ENCODE data around the gene FNBP1. TPM values are rescaled to one million over a fixed set of nuclear protein-coding genes. Genes with fewer than 3 reads are reported as not detected.
A peak's percentile ranks its signal among the peaks of the same experiment; 100 is the strongest.

Gene FNBP1
- total and polyA plus RNA-seq, 2 donors (not counting 1 experiment from before 2014, with no cell fraction given), result 42.9 to 318 TPM

GRCh38 chr9:130039528-130040147 lies 3.4 kb downstream of the FNBP1 start:
- Histone ChIP-seq H3K27me3 (replicated peaks in 1 of 4; ENCODE audit: control extremely low read depth in 1 of 4, control insufficient read depth in 3 of 4, insufficient read depth in 4 of 4, low read length in 3 of 4) (no peaks in the 10 kb centered on the region), H3K4me2 (replicated peaks; ENCODE audit: low read depth, low read length, poor library complexity, severe bottlenecking) (peak overlapping the region; percentile 96), H3K4me3 (ENCODE audit: control extremely low read depth in 1 of 5, extremely low read depth in 1 of 5, insufficient read depth in 1 of 5, low read depth in 2 of 5, low read length in 4 of 5) (peak overlapping the region; percentile 35 to 97 (median 95)), H2AFZ (ENCODE audit: insufficient read depth, low read depth, low read length, poor library complexity, severe bottlenecking) (no peak overlapping the region), H3K9me3 (ENCODE audit: control extremely low read depth in 1 of 3, control insufficient read depth in 2 of 3, insufficient read depth in 1 of 3, low read length in 2 of 3) (no peaks in the 10 kb centered on the region), H3K79me2 (ENCODE audit: control insufficient read depth, insufficient read depth, low read length) (peaks cover 98% of the 10 kb centered on the region), H3K36me3 (replicated peaks in 1 of 2; ENCODE audit: control extremely low read depth in 1 of 2, control insufficient read depth in 1 of 2, extremely low read depth in 1 of 2, insufficient read depth in 2 of 2, low read length in 1 of 2) (peaks cover 0 to 2% of the 10 kb centered on the region in 2 experiments), H3K27ac (ENCODE audit: low read length in 2 of 2) (peak overlapping the region; percentile 81 to 93), H3K4me1 (ENCODE audit: control insufficient read depth in 2 of 2, insufficient read depth in 2 of 2, low read length in 2 of 2) (peaks cover 62 to 74% of the 10 kb centered on the region in 2 donors), H4K20me1 (ENCODE audit: control insufficient read depth, insufficient read depth, low read length, poor library complexity, severe bottlenecking) (peaks cover 27% of the 10 kb centered on the region), H3K9ac (ENCODE audit: low read length) (peak overlapping the region; percentile 58)
- Mint-ChIP-seq H3K4me1 (peaks cover 75% of the 10 kb centered on the region), H3K27ac (peak overlapping the region; percentile 95), H3K9me3 (ENCODE audit: insufficient read depth) (no peaks in the 10 kb centered on the region), H3K4me3 (peak overlapping the region; percentile 100), H3K27me3 (no peaks in the 10 kb centered on the region)
- POLR2A ChIA-PET, result interaction anchor here (0.6 to 7.7 kb wide), 20 partner anchors 8 to 1488 kb away, joined by 3 to 107 read pairs (median 5); no protein-coding TSS in a partner anchor
- DNase-seq, result peak; percentile 78
- ATAC-seq (ENCODE audit: low read depth), result peak; percentile 25
- intact Hi-C loops (cut with micrococcal nuclease), result loop anchor here (1.0 to 5.0 kb wide), 10 partner anchors 13 to 1693 kb away; partner anchors contain the start of genes C9orf78, GPR107, TOR1A and USP20
- WGBS (ENCODE audit: insufficient coverage), result 7% methylated on average over 4 of the region's 6 CpGs
- CTCF ChIA-PET, result interaction anchor here (0.6 to 2.7 kb wide), 21 partner anchors 9 to 154 kb away, joined by 3 to 9 read pairs (median 5); partner anchors contain the start of gene GPR107
- TF ChIP-seq EZH2 (IDR thresholded peaks at IDR 0.05; ENCODE audit: borderline replicate concordance, insufficient read depth, low read depth, low read length, poor library complexity, severe bottlenecking), result no peak
- TF ChIP-seq, protein P1, sequence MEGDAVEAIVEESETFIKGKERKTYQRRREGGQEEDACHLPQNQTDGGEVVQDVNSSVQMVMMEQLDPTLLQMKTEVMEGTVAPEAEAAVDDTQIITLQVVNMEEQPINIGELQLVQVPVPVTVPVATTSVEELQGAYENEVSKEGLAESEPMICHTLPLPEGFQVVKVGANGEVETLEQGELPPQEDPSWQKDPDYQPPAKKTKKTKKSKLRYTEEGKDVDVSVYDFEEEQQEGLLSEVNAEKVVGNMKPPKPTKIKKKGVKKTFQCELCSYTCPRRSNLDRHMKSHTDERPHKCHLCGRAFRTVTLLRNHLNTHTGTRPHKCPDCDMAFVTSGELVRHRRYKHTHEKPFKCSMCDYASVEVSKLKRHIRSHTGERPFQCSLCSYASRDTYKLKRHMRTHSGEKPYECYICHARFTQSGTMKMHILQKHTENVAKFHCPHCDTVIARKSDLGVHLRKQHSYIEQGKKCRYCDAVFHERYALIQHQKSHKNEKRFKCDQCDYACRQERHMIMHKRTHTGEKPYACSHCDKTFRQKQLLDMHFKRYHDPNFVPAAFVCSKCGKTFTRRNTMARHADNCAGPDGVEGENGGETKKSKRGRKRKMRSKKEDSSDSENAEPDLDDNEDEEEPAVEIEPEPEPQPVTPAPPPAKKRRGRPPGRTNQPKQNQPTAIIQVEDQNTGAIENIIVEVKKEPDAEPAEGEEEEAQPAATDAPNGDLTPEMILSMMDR (IDR thresholded peaks at IDR 0.05), result no peak

- Histone ChIP-seq H2AFZ (ENCODE audit: insufficient read depth, low read depth, low read length, poor library complexity, severe bottlenecking) (no peak overlapping the region), H3K27me3 (replicated peaks in 1 of 4; ENCODE audit: control extremely low read depth in 1 of 4, control insufficient read depth in 3 of 4, insufficient read depth in 4 of 4, low read length in 3 of 4) (no peaks in the 10 kb centered on the region), H3K4me2 (replicated peaks; ENCODE audit: low read depth, low read length, poor library complexity, severe bottlenecking) (peak overlapping the region; percentile 32), H3K27ac (ENCODE audit: low read length in 2 of 2) (peak overlapping the region; percentile 20 to 77), H3K36me3 (replicated peaks in 1 of 2; ENCODE audit: control extremely low read depth in 1 of 2, control insufficient read depth in 1 of 2, extremely low read depth in 1 of 2, insufficient read depth in 2 of 2, low read length in 1 of 2) (peaks cover 0 to 6% of the 10 kb centered on the region in 2 experiments), H3K4me3 (ENCODE audit: control extremely low read depth in 1 of 5, extremely low read depth in 1 of 5, insufficient read depth in 1 of 5, low read depth in 2 of 5, low read length in 4 of 5) (no peak overlapping the region), H3K9me3 (ENCODE audit: control extremely low read depth in 1 of 3, control insufficient read depth in 2 of 3, insufficient read depth in 1 of 3, low read length in 2 of 3) (no peaks in the 10 kb centered on the region), H3K79me2 (ENCODE audit: control insufficient read depth, insufficient read depth, low read length) (peaks cover 100% of the 10 kb centered on the region), H3K4me1 (ENCODE audit: control insufficient read depth in 2 of 2, insufficient read depth in 2 of 2, low read length in 2 of 2) (peaks cover 79 to 88% of the 10 kb centered on the region in 2 donors), H3K9ac (ENCODE audit: low read length) (no peak overlapping the region), H4K20me1 (ENCODE audit: control insufficient read depth, insufficient read depth, low read length, poor library complexity, severe bottlenecking) (peaks cover 40% of the 10 kb centered on the region)
- peak overlapping the region; percentile 84 for H3K27ac Mint-ChIP-seq
- ChIA-PET CTCF (interaction anchor here (0.6 to 1.9 kb wide), 3 partner anchors 9 to 425 kb away, joined by 3 to 8 read pairs (median 3); no protein-coding TSS in a partner anchor), POLR2A (interaction anchor here (0.8 to 1.0 kb wide), 2 partner anchors 15 to 47 kb away, joined by 3 to 4 read pairs; no protein-coding TSS in a partner anchor)
- ATAC-seq (ENCODE audit: low read depth) (no peak), DNase-seq (no peak)
- no peaks in the 10 kb centered on the region for H3K27me3 Mint-ChIP-seq
- no peaks in the 10 kb centered on the region for H3K9me3 Mint-ChIP-seq (ENCODE audit: insufficient read depth)
- intact Hi-C loops (cut with micrococcal nuclease), result no loop called here
- TF ChIP-seq, protein P1 (IDR thresholded peaks at IDR 0.05), result no peak
- no peak for TF ChIP-seq EZH2 (IDR thresholded peaks at IDR 0.05; ENCODE audit: borderline replicate concordance, insufficient read depth, low read depth, low read length, poor library complexity, severe bottlenecking)
- peak overlapping the region; percentile 73 for H3K4me3 Mint-ChIP-seq
- H3K4me1 Mint-ChIP-seq, result peaks cover 83% of the 10 kb centered on the region
Measured at GRCh38 chr9:130036099-130036498, 6.9 kb downstream of the FNBP1 start.

Data from B cell (primary cell).